ENCODE results near the gene LKAAEAR1. TPM values are rescaled to one million over a fixed set of nuclear protein-coding genes. Genes with fewer than 3 reads are reported as not detected.

The LKAAEAR1 gene
- total and polyA plus RNA-seq, 2 of the 13 experiments (the other 11 are each of a cell fraction or from before 2014, with no cell fraction given): not detected

- TF ChIP-seq PHF5A (CRISPR knock-in tag; IDR thresholded peaks at IDR 0.05; ENCODE audit: low read depth, unreplicated experiment): no peak
- no peak for TF ChIP-seq ONECUT2 (CRISPR knock-in tag; IDR thresholded peaks at IDR 0.05)
- TF ChIP-seq ZNF609 (CRISPR knock-in tag; IDR thresholded peaks at IDR 0.05; ENCODE audit: borderline replicate concordance): no peak
- no peak for TF ChIP-seq RFX5 (IDR thresholded peaks at IDR 0.05; ENCODE audit: low read depth, low read length)
- no peak for TF ChIP-seq ZNF616 (CRISPR knock-in tag; IDR thresholded peaks at IDR 0.05; ENCODE audit: low read depth)
- TF ChIP-seq MAF1 (CRISPR knock-in tag; IDR thresholded peaks at IDR 0.05; ENCODE audit: borderline replicate concordance): no peak
- no peak for TF ChIP-seq MNT (IDR thresholded peaks at IDR 0.05)
- TF ChIP-seq AGO2 (optimal IDR thresholded peaks at IDR 0.05; ENCODE audit: low read depth, low read length): peak; percentile 26
- TF ChIP-seq NR2F6 (IDR thresholded peaks at IDR 0.05): no peak
- 0 out of 2 replicates have a peak, but pooled peaks have one; percentile 9 for TF ChIP-seq NR2F6 (CRISPR knock-in tag; IDR thresholded peaks at IDR 0.05)
- peak; percentile 57; the same call in 1 of the 2 replicates for TF ChIP-seq ZNF143 (CRISPR knock-in tag; IDR thresholded peaks at IDR 0.05)
- TF ChIP-seq ZNF619 (CRISPR knock-in tag; IDR thresholded peaks at IDR 0.05): 0 out of 2 replicates have a peak, but pooled peaks have one; percentile 13
- peak; percentile 43; the same call in 1 of the 2 replicates for TF ChIP-seq HNF4A (CRISPR knock-in tag; IDR thresholded peaks at IDR 0.05)
- 0 out of 2 replicates have a peak, but pooled peaks have one; percentile 10 for TF ChIP-seq UBTF (CRISPR knock-in tag; IDR thresholded peaks at IDR 0.05)
- no peak for TF ChIP-seq SALL2 (CRISPR knock-in tag; IDR thresholded peaks at IDR 0.05)
- no peak for TF ChIP-seq ZNF431 (CRISPR knock-in tag; IDR thresholded peaks at IDR 0.05; ENCODE audit: borderline replicate concordance, low read depth)
- no peak for TF ChIP-seq GPN1 (CRISPR knock-in tag; IDR thresholded peaks at IDR 0.05; ENCODE audit: borderline replicate concordance)
- TF ChIP-seq ZNF546 (CRISPR knock-in tag; conservative IDR thresholded peaks at IDR 0.05): no peak
- no peak for TF ChIP-seq RELA (CRISPR knock-in tag; IDR thresholded peaks at IDR 0.05)
- no peak for TF ChIP-seq GATAD1 (CRISPR knock-in tag; IDR thresholded peaks at IDR 0.05)
- peak; percentile 65; the same call in 1 of the 2 replicates for TF ChIP-seq TCF7 (IDR thresholded peaks at IDR 0.05; ENCODE audit: low read depth)
- no peak for TF ChIP-seq ZSCAN5A (CRISPR knock-in tag; IDR thresholded peaks at IDR 0.05; ENCODE audit: borderline replicate concordance)
Observed at GRCh38 chr20:64081624-64081964, 2.6 kb downstream of the LKAAEAR1 start (continued).

All from HepG2 (cell line).